HG03558 (cell line): ENCODE measurements around the gene ASB1.
"Not testable (repeated sequence)": the region's sequence is repeated elsewhere in the genome, so short reads cannot be mapped to it uniquely, and the experiment has no call there.

Source experiments
- ATAC-seq: cut with Tn5 transposase; IDR thresholded peaks from one replicate; pipeline ENCODE4 v1.9.1; 2021; ENCODE audit warnings: moderate number of reproducible peaks; ENCODE audit not compliant: unreplicated experiment; ENCODE audit errors: extremely low read depth

ASB1 gene

DNA sequence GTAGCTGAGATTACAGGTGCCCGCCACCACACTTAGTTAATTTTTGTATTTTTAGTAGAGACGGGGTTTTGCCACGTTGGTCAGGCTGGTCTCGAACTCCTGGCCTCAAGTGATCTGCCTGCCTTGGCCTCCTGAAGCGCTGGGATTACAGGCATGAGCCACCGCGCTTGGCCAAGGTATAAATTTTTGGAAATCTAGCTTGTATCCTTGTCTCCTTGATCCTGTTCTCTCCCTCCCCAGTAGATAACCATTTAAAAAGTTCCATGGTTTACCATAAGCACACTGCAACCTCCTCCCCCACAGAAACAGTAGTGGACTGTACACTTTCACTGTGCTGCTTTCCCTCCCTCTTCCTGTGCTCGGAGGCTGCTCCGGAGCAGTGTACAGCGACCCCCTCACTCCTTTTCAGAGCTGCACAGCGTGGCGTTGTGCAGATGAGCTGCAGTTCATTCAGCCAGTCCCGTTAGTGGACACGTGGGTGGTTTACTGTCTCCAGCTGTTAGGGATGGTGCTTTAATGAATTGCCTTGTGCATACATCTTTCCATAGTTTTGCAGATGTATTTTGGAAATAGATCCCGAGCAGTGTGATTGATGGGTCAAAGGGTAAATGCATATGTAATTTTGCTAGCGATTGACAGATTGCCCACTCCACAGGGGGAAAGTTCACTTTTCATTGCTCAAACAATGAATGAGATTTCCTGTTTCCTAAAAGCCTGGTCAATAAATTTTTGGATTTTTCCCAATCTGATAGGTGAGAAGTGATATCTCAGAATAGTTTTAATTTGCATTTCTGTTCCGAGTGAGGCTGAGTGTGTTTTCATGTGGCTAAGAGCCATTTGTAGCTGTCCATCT, 14.8 kb downstream of the ASB1 start:
- no peak for ATAC-seq

DNA sequence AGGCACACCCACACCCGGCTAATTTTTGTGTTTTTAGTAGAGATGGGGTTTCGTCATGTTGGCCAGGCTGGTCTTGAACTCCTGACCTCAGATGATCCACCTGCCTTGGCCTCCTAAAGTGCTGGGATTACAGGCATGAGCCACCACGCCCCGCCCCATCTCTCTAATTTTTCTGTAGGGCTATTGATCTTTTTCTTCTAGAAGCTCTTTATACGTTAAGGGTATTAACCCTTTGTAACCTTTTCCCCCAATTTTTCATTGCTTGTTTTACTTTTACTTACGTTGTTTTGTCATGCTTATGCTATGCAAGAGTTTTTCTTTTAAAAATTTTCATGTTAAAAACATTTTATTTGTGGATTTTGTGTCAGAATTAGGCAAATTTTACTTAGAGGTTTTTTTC, 15.5 kb downstream of the ASB1 start:
- ATAC-seq: not testable (repeated sequence)

DNA sequence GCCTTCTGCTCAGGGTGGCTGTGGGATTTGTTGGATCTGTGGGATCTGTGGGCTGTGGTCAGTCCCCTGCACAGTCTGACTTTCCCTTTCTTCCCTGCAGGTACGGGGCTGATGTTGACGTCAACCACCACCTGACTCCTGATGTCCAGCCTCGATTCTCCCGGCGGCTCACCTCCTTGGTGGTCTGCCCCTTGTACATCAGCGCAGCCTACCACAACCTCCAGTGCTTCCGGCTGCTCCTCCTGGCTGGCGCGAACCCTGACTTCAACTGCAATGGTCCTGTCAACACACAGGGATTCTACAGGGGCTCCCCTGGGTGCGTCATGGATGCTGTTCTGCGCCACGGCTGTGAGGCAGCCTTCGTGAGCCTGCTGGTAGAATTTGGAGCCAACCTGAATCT, 17.5 kb downstream of the ASB1 start:
- no peak for ATAC-seq

DNA sequence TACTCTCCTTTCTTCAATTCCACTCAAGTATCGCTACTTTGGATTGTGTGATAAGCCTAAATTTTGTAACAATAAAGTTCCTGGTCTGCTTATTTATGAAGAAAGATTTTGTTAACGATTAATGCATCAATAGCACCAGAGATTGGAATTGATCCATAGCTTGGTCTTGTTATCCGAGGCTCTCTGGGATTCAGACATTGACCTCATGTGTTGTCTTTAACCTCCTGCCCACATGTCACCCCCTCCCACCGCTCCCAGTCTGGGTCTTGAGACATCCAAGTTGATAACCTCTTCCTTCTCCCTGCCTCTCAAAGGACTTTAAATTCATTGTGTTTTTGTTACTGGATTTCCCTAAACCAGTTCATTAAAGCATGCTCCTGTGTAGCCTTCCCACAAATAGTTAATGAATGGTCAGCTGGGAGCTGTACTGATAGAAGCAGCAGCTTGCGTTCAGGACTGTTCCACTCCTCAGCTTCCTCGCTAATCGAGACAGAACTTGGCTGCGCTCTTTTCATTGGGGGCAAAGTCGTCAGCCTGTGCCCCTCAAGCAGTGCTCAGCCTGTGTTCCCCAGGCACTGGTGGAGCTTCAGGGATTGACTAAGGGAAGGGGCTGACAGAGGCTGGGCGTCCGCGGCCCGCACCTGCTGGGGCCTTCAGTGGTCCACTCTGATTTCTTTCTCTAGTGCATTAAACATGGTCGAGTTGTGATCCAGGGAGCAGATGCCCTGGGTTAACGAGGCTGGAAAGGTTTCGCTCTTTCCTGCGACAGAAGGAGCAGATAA, 18.9 kb downstream of the ASB1 start:
- no peak for ATAC-seq

DNA sequence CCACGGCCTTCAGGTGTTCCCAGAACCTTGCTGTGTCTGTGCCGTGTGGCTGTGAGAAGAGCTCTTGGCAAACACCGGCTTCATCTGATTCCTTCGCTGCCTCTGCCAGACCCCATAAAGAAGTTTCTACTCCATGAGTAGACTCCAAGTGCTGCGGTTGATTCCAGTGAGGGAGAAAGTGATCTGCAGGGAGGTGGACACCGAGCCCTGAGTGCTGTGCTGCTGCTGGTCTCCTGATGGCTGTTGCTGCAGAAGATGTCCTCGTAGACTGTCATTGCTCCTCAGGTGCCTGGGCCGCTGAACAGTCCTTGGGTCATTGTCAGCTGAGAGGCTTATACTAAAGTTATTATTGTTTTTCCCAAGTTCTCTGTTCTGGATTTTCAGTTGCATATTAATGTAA, 19.6 kb downstream of the ASB1 start:
- no peak for ATAC-seq

DNA sequence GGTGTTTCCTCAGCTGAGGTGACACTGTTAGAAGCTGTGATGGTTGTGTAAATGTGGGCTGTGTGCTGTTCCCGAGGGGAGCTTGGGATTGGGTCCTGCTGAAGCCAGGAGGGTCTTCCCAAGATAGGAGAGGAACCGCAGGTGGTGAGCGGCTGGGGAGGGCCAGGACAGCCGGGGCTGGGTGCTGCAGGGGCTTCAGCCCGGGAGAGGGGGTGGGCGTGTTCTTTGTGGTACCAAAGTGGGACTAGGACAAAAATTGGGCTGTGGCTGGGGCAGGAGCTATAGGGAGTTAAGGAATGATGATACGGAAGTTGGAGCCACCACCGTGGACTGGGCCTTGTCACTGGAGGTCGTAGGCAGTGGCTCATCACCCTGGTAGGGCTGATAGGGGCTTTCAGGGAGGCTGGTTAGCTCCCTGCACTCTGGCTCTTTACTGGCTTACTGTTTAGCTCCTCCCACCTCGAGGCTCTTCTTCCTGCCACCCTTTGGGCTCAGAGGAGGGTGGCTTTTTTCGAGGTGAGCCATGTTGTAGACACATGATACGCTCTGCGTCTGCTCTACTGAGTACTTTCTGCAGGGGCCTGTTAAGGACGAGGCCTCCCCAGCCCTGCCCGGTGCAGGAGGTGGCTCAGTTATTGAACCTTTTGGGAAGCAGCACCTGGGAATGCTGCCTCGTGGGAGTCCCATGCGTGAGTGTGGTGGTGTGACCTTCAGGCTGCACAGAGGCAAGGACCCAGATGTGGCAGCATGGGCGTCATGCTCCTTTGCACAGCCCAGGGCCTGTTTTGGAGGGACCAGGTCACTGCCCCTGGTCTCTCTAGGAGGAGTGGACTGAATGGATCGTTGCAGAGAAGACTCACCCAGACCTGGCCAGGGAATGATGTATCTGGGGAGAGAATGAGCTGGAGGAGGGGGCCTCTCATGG, 21.6 kb downstream of the ASB1 start:
- ATAC-seq: no peak

DNA sequence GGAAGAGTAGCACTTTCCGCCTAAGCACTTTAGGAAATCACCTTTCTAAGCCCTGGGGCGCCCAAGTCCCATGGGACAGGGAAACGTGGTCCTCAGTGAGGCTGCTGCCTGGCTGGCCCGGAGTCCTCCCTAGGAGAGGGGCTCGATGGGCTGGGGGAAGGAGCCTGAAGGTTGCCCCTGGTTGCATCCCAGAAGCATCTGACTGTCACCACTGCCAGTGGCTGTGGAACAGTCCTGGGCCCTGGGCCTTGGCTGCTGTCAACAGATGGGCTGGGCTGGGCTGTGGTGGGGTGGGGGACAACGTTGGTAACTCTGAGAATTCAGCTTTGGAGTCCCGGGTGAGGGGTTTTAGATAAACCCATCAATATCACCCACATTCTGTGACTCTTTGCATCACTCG, 22.5 kb downstream of the ASB1 start:
- no peak for ATAC-seq

DNA sequence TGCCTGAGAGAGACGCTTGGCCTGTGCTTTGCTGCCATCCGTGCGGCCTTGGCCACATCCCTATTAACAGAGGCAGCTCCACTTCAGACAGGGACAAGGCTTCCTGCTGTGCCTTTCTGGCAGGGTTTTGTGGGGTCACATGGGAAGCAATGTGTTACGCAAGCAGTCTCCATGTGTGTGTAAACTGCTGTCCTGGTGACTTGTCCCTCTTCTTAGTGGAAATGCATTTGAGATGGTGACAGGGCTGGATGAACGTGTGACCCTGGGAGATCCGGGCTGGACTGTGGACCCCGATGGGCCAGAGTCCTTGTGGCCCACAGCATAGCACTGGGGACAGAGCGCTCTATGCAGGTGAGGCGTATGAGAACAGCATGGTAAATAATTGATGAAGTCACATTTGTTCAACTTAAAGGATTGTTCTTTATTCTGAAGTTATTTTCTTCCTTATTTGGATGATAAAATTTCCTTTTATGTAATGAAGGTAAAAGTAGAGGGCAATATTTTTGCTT, 23.2 kb downstream of the ASB1 start:
- ATAC-seq: no peak

DNA sequence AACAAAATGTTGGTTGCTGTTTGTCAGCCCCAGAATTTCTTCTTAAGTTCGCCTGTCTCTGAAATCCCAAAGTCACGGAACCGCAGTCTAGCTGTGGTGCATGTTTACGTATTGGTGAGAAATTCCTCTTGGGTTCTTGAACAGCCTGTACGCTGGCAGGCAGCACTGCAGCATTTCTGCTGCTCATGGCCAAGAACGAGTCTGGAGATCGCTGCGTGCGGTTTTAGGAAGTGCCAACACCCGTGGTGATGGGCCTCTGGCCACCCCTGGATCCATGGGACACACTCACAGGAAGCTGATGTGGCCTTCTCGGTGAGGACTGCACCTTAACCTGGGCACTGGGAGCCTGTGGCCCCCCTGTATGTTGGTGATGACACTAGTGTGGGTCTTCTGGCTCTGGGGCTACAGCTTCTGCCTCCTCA, 23.7 kb downstream of the ASB1 start:
- ATAC-seq: no peak

DNA sequence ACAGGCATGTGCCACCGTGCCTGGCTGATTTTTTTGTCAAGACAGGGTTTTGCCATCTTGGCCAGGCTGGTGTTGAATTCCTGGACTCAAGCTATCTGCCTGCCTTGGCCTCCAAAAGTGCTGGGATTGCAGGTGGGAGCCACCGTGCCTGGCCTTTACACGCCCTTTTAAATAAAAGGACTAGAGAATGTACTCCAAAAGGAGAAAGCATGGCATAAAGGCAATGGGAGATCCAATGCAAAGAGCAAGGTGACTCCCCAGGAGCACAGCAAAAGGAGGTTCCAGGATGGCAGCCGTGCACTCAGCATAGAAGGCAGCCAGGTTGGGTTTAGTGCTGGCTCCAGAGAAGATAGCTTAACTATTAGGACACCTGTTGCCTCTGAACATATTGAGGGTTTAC, 27.1 kb downstream of the ASB1 start:
- no peak for ATAC-seq

DNA sequence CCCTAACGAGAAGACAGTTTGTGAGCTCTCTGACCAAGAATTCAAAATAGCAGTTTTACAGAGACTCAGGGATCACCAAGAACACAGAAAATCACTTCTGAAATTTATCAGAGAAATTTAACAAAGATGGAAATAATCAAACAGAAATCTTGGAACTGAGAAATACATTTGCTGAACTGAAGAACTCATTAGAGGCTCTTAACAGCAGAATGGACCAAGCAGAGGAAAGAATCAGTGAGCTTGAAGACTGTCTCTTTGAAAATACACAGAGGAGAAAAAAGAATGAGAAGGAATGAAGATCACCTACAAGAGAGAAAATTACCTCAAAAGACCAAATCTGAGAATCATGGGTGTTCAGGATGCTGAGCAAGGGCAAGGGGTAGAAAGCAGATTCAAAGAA, 29.7 kb downstream of the ASB1 start:
- ATAC-seq: no peak

DNA sequence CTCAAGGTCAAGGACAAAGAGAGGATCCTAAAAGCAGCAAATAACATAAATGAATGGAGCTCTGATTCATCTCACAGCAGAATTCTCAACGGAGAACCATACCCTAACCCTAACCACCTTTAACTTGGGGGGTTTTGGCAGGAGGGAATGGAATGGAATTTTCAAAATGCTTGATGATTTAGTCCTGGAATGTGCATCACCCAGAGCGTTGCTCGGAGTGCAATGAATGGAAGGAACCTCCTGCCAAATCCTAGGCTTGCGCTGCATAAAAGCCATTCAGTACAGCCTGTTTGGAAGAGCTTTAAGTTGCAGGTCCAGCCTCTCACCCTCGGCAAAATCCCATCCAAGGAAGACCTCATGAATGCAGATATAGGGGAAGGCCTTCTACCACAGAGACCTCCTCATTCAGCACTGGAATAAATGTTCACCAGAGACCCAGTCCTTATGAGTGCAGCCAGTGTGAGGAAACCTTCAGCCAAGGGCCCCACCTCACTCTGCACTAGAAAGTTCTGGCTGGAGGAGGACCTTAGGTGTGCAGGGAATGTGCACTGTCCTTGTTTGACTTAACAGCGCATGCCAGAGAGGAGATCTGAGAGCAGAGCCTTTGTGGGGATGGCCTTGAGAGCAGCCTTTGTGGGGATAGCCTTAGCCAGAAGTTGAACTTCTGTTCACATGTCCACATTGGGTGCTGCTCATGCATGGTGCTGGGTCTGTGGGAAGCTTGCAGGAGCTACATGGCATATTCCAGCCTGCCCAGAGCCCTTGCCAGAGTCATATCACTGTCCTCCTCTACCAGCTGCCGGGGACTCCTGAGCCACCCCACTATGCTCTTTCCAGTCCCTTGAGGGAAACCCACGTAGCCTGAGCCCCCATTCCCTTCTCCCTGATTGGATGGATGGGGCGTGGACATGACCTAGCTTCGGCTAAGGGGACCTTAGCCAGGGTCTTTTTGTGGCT, 30.5 kb downstream of the ASB1 start:
- no peak for ATAC-seq

DNA sequence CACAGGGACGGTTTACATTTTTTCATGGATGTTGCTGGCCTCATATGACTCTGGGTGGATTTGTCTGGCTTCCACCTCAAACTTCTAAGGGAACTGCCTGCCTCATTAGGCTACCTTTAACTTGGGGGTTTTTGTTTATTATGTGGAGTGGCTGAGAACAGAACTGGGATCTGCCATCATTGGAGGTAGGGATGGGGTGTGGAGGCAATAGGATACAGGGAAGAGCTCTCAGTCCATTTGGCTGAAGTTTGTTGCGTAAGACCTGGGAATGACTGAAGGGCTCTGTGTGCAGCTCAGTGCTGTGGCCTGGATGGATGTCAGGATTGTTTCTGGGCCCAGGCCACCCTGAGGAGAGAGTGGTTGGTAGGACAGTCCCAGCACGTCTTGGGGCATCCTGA, 31.2 kb downstream of the ASB1 start:
- no peak for ATAC-seq

DNA sequence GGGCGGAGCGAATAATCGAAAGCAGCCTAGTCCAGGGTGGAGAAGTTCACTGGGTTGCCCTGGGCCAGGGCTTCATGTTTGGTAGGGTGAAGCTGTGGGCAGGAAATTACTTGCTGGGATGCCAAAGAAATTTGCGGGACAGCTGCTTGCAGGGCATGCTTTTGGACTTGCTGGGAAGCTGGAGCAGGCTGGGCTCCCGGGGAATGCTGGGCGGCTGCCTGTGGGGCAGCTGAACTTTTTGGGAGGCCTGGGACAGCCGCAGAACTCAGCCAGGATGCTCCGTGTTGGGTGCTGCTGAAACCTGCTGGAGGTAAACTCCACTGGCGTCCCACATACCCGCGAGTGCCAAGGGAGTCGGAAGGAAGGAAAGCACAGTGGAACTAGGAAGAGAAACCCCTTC, 31.9 kb downstream of the ASB1 start:
- no peak for ATAC-seq

DNA sequence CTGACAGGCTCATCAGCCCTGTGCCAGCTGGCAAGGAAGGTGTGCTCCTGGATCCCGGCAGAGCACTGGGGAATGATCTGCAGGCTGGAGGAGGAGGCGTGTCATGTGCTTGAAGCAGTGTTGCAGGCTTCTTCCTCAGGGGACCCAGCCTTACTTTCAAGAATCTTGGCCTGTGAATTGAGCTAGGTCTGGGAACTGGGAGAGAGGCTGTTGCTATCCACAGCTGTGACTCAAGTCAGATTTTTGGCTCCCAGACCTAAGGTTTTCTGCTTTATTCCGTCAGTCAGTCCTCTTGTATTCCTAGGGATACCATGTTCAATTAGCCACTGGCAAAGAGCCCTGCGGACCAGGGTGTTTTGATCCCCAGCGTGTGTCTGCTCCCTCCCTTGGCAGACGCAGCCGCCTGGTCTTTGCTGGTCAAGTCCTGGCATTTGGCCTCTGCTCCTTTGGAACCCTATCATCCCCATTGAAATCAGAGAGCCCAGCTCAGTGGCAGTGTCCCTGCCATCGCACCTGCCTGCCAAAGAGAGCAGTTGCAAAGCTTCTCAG, 32.4 kb downstream of the ASB1 start:
- no peak for ATAC-seq

DNA sequence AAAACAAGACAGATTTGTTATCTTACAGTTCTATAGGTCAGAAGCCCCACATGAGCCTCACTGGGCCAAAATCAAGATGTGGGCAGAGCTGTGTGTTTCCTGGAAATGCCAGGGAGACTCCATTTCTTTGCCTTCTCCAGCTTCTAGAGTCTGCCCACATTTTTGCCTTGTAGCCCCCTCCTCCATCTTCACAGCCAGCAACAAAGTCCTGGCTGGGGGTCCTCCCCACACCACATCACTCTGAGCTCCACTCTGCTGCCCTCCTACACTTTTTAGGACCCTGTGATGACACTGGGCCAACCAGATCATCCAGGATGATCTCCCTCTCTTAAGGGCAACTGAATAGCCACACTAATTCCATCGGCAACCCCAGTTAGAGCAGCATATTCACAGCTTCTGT, 34.3 kb downstream of the ASB1 start:
- ATAC-seq: no peak

DNA sequence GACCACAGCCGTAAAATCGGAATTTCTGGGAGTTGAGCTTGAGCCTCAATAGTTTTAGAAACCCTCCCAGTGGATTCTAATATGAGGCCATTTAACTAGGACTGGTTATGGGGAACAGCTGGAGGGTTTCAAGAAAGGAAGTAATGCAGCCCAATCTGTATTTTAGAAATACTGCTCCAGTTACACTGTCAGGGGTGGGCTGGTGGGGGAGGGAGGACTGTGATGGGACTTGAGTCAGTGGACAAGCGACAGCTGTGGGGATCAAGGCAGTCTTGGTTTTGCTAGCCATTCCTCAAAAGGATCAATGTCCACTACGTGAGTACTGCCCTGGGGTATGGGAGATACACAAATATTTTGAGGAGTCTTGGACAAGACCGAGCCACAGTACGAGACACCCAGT, 34.8 kb downstream of the ASB1 start:
- ATAC-seq: no peak

DNA sequence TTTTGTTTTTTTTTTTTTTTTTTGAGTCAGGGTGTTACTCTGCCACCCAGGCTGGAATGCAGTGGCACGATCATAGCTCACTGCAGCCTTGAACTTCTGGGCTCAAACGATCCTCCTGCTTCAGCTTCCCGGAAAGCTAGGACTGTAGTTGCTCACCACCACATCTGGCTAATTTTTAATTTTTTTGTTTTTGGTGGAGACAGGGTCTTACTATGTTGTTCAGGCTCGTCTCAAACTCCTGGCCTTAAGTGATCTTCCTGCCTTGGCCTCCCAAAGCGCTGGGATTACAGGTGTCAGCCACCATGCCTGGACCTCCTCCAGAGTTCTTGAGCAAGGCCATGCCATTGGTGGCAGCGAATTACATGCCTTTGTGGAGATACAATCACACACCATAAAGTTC, 35.2 kb downstream of the ASB1 start:
- ATAC-seq: no peak

DNA sequence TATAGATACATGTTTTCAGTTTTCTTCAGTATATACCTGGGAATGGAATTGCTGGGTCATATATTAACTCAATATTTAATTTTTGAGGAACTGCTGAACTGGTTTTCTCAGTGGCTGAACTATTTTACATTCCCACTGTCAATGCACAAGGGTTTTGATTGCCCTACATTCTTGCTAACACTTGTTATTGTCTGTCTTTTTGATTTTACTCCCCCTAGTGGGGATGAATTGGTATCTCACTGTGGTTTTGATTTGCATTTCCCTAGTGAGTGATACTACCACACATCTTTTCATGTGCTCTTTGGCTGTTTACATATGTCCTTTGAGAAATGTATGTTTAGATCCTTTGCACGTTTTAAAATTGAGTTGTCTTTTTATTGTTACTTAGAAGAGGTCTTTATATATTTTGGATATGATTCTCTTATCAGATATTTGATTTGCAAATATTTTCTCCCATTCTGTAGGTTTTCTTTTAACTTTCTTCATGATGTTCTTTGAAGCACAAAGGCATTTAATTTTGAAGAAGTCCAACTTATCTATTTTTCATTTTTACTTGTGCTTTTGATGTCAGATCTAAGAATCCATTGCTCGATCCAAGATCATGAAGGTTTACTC, 36.2 kb downstream of the ASB1 start:
- ATAC-seq: no peak
